ENCODE data around the gene TREH.

The TREH gene

DNA sequence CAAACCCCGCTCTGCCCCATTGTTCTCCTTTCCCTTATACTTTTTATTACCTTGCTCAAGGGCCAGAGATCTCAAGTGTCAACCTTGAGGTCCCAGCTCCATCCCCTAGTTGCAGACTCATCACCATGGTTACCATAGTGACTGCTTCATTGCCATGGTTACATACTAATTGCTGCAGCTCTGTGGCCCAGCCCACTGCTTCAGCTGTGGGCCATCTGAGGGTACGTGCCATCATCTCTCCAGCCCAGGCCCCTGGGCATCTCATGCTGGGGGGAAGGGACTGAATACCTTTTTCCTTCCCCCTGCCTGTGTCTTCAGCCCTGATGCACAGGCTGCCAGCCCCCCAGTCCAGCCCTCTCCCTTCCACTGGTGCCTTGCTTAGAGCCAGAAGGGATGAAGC, 22.2 kb downstream of the TREH start:
- Mint-ChIP-seq H3K27ac (no peak overlapping the region), H3K9me3 (no peaks in the 10 kb centered on the region), H3K36me3 (ENCODE audit: low read depth) (no peaks in the 10 kb centered on the region), H3K4me3 (no peak overlapping the region), H3K27me3 (peaks cover 16% of the 10 kb centered on the region), H3K4me1 (ENCODE audit: low read depth) (no peaks in the 10 kb centered on the region)
- intact Hi-C loops (cut with micrococcal nuclease): loop anchor here (5.0 kb wide), 1 partner anchor 50 kb away; the partner anchor contains the start of gene PHLDB1

DNA sequence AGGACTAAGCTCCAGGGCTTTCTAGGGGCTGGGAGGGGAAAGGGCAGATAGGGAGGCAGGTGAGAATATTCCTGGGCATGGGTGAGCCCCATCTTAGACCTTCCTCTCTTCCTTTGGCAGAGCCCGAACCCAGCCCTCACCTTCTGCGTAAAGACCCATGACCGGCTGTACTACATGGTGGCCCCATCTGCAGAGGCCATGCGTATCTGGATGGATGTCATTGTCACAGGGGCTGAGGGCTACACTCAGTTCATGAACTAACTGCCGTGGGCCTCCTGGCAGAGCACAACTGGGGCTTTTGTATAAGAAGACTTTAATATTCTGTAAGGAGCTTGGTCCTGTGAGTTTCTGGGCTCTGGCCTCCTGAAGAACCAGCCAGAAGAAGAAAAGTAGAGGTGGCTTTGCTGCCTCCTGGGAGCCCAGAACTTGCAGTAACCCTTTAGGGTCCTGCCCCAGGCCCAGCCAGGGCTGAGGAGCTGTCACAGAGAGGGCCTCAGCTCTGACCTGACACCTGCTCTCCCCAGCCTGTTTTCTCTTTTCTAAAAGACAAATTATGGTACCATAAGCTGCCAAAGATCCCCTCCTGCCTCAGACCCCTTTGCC, 22.8 kb downstream of the TREH start:
- Mint-ChIP-seq H3K36me3 (ENCODE audit: low read depth) (no peaks in the 10 kb centered on the region), H3K4me1 (ENCODE audit: low read depth) (no peaks in the 10 kb centered on the region), H3K9me3 (no peaks in the 10 kb centered on the region), H3K4me3 (no peak overlapping the region), H3K27ac (no peak overlapping the region), H3K27me3 (peaks cover 14% of the 10 kb centered on the region)
- intact Hi-C loops (cut with micrococcal nuclease): loop anchor here (5.0 kb wide), 1 partner anchor 49 kb away; the partner anchor contains the start of gene PHLDB1

DNA sequence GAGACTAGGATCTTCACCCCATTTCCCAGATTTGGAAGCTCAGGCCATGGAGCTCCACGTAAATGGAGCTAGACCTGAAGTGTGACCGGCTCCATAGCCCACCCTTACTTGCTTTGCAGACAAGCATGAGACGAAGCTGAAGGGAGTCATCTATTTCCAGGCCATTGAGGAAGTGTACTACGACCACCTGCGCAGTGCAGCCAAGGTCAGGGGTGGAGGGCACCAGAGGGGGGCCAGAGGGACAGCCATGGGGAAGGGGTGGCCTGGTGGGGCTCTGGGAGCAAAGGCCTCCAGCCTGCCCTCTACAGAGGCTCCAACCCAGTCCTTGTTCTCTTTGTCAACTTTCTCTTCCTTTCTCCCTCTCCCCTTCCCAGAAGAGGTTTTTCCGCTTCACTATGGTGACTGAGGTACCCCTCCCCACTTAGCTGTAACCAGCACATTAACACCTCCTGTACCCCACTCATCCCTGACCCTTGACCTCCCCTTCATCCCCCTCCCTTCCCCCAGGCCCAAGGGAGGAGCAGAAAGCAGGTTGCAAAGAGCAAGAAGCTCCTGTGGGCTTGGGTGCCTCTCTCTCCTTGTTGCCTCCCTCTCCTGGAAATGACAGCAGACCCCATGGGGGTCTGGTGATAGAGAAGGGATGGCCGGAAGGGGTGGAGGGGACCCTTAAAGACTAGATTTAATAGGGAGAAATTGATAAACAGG, 23.8 kb downstream of the TREH start:
- Mint-ChIP-seq H3K9me3 (no peaks in the 10 kb centered on the region), H3K36me3 (ENCODE audit: low read depth) (peaks cover 5% of the 10 kb centered on the region), H3K27ac (no peak overlapping the region), H3K27me3 (peaks cover 12% of the 10 kb centered on the region), H3K4me1 (ENCODE audit: low read depth) (no peaks in the 10 kb centered on the region), H3K4me3 (no peak overlapping the region)
- intact Hi-C loops (cut with micrococcal nuclease): loop anchor here (5.0 kb wide), 1 partner anchor 48 kb away; the partner anchor contains the start of gene PHLDB1

DNA sequence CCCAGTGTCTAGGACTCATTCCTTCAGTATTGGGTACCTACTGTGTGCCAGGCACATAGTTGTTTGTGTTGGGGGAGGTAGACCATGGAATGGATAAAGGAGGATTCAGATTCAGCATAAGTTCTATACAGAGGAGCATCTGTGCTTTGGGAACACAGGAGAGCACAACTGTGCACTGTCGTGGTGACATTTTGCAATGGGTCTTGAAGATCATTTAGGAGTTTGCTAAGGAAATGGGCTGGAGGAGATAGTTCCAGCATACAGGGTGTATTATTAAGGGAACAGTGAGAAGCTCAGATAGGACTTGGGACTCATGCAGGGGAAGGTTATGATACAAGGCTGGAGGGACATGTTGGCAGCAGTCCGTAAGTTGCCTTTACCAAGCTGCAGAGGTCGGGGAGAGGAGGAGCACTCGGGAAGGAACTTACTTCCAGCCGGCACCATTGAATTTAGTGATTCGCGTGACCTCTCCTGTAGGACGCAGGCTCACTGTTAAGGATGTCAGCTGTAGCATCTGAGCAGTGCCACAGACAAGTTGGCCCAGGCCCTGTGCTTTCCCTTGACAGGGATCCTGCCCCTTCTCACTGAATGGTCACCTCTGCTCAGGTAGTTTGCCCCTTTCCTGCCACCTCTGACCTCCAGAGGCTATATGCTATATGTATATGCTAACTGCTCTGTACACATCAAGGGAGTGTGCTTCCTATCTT, 25.6 kb downstream of the TREH start:
- Mint-ChIP-seq H3K4me3 (no peak overlapping the region), H3K9me3 (no peaks in the 10 kb centered on the region), H3K36me3 (ENCODE audit: low read depth) (peaks cover 5% of the 10 kb centered on the region), H3K4me1 (ENCODE audit: low read depth) (no peaks in the 10 kb centered on the region), H3K27me3 (peaks cover 3% of the 10 kb centered on the region), H3K27ac (no peak overlapping the region)
- intact Hi-C loops (cut with micrococcal nuclease): no loop called here

DNA sequence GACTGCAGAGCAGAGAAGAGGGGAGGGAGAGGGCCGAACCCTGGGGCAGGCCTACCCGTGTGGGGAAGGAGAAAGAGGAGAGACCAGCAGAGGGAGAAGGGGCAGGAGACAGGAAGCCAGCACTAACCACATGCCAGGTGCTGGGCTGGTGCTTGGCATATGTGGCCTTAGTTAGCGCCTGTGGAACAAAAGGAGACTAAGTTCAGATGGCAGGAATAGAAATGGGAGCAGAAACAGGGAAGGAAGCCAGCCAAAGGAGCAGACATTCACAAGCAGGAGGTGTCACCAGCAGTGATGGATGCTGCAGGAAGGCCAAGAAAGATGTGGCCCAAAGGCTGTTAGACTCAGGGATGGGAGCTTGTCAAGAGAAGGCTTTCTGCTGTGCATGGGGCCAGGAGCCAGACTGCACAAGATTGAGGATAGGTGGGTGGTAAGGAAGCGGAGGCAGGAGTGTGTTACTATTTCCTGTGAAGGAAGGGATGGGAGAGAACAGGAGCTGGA, 26.7 kb downstream of the TREH start:
- H3K27ac Mint-ChIP-seq: no peak overlapping the region
- no peaks in the 10 kb centered on the region for H3K4me1 Mint-ChIP-seq (ENCODE audit: low read depth)
- no peak overlapping the region for H3K4me3 Mint-ChIP-seq
- peaks cover 9% of the 10 kb centered on the region for H3K36me3 Mint-ChIP-seq (ENCODE audit: low read depth)
- peaks cover 3% of the 10 kb centered on the region for H3K27me3 Mint-ChIP-seq
- H3K9me3 Mint-ChIP-seq: no peaks in the 10 kb centered on the region
- intact Hi-C loops (cut with micrococcal nuclease): no loop called here

DNA sequence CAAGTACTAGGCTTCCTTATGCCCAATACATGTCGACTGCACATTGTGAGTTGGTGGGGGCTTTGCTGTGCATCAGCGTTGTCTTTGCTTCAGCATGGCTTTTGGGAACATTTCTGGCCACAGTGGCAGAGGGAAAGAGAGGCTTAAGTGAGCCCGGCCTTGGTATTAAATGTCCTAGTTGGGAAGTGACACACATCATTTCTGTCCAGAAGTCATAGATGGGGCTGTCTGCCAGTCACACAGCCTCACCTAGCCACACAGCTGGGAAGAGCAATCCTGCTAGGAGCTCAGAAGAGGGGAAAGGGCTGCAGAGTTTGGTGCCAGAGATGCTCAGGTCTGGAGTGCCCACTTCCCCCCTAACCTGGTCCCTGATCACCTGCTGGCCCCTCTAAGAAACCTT, 27.6 kb downstream of the TREH start:
- Mint-ChIP-seq H3K27ac (no peak overlapping the region), H3K27me3 (peaks cover 7% of the 10 kb centered on the region)
- intact Hi-C loops (cut with micrococcal nuclease): no loop called here

DNA sequence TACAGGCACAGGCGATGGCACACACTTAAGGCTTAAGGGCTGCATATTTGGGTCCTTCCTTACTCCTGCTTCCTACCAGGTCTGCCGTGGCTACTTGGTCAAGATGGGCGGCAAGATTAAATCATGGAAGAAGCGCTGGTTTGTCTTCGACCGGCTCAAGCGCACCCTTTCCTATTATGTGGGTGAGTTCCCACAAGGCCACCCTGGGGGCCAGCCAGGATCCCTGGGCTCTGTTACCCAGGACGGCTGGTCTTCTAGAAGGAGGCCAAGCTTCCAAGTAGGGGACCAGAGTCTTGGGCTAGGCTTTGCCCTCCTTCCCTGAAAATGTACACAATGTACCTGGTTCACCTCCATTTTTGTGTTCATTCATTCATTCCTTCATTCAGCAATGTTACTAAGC, 29.1 kb downstream of the TREH start:
- Mint-ChIP-seq H3K4me1 (ENCODE audit: low read depth) (no peaks in the 10 kb centered on the region), H3K9me3 (no peaks in the 10 kb centered on the region), H3K27me3 (peaks cover 11% of the 10 kb centered on the region), H3K4me3 (no peak overlapping the region), H3K27ac (no peak overlapping the region), H3K36me3 (ENCODE audit: low read depth) (peaks cover 18% of the 10 kb centered on the region)
- intact Hi-C loops (cut with micrococcal nuclease): no loop called here

More for the DNA sequence above, 27.6 kb downstream of the TREH start:
- Mint-ChIP-seq H3K9me3 (no peaks in the 10 kb centered on the region), H3K4me1 (ENCODE audit: low read depth) (no peaks in the 10 kb centered on the region), H3K4me3 (no peak overlapping the region), H3K36me3 (ENCODE audit: low read depth) (peaks cover 12% of the 10 kb centered on the region)

GRCh38 chr11:118649941-118650340, 29.5 kb downstream of the TREH start:
- H3K27ac Mint-ChIP-seq: no peak overlapping the region
- no peaks in the 10 kb centered on the region for H3K4me1 Mint-ChIP-seq (ENCODE audit: low read depth)
- peaks cover 11% of the 10 kb centered on the region for H3K27me3 Mint-ChIP-seq
- peaks cover 19% of the 10 kb centered on the region for H3K36me3 Mint-ChIP-seq (ENCODE audit: low read depth)
- no peaks in the 10 kb centered on the region for H3K9me3 Mint-ChIP-seq
- no peak overlapping the region for H3K4me3 Mint-ChIP-seq
- intact Hi-C loops (cut with micrococcal nuclease): no loop called here

GRCh38 chr11:118648291-118648690, 31.2 kb downstream of the TREH start:
- Mint-ChIP-seq H3K4me3 (no peak overlapping the region), H3K27ac (no peak overlapping the region), H3K36me3 (ENCODE audit: low read depth) (peaks cover 19% of the 10 kb centered on the region), H3K4me1 (ENCODE audit: low read depth) (no peaks in the 10 kb centered on the region), H3K27me3 (peaks cover 11% of the 10 kb centered on the region), H3K9me3 (no peaks in the 10 kb centered on the region)
- intact Hi-C loops (cut with micrococcal nuclease): no loop called here

GRCh38 chr11:118646393-118646792, 33.1 kb downstream of the TREH start:
- H3K9me3 Mint-ChIP-seq: no peaks in the 10 kb centered on the region
- no peak overlapping the region for H3K4me3 Mint-ChIP-seq
- intact Hi-C loops (cut with micrococcal nuclease): no loop called here
- H3K27me3 Mint-ChIP-seq: peaks cover 11% of the 10 kb centered on the region
- H3K27ac Mint-ChIP-seq: no peak overlapping the region
- H3K4me1 Mint-ChIP-seq (ENCODE audit: low read depth): no peaks in the 10 kb centered on the region
- H3K36me3 Mint-ChIP-seq (ENCODE audit: low read depth): peaks cover 19% of the 10 kb centered on the region

DNA sequence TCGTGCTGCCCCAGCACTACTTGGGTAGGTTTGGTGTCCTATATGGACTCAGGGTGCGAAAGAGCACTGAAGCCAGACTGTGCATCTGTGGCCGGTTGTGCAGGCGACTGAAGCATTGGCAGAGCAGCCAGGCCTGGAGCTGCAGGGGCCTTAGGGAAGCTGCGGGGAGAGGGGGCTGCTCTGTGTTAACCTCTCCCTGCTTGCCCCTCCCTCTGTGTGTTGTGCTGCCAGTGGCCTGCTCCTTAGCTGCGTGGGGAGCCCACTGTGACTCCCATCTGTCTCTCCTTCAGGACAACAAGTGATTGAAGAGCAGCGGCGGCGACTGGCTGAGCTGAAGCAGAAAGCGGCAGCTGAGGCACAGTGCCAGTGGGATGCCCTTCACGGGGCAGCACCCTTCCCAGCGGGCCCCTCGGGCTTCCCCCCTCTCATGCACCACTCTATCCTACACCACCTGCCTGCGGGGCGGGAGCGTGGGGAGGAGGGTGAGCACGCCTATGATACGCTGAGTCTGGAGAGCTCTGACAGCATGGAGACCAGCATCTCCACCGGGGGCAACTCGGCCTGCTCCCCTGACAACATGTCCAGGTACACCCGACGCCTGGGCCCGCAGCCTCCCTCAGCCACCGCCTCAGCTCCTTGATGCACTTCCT, 34.3 kb downstream of the TREH start:
- Mint-ChIP-seq H3K27me3 (peaks cover 11% of the 10 kb centered on the region), H3K4me3 (no peak overlapping the region)
- intact Hi-C loops (cut with micrococcal nuclease): no loop called here

DNA sequence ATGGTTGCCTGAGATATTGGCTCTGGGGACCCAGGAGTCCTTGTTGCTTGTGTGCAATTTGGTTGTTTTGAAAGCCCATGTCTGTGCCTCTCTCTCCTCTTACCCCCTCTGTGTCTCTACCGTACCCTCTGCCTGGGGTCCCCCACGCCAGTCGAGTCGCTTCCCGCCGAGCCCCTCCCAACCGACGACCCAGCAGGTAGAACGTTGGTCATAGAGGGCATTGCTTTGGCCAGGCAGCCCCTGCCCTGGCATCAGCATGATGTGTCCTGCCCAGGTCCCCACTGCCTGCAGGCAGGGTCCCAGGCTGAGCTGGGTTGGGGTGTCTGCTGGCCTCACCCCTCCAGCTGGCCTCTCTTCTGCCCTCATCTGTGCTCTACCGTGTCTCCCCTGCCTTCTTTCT, 35.0 kb downstream of the TREH start:
- no peak overlapping the region for H3K27ac Mint-ChIP-seq
- no peak overlapping the region for H3K4me3 Mint-ChIP-seq
- no peaks in the 10 kb centered on the region for H3K9me3 Mint-ChIP-seq
- H3K36me3 Mint-ChIP-seq (ENCODE audit: low read depth): peaks cover 14% of the 10 kb centered on the region
- intact Hi-C loops (cut with micrococcal nuclease): no loop called here
- H3K27me3 Mint-ChIP-seq: peaks cover 11% of the 10 kb centered on the region
- no peaks in the 10 kb centered on the region for H3K4me1 Mint-ChIP-seq (ENCODE audit: low read depth)

More for the DNA sequence above, 34.3 kb downstream of the TREH start:
- Mint-ChIP-seq H3K27ac (no peak overlapping the region), H3K9me3 (no peaks in the 10 kb centered on the region), H3K36me3 (ENCODE audit: low read depth) (peaks cover 14% of the 10 kb centered on the region), H3K4me1 (ENCODE audit: low read depth) (no peaks in the 10 kb centered on the region)

GRCh38 chr11:118643995-118644345, 35.5 kb downstream of the TREH start:
- H3K4me3 Mint-ChIP-seq: no peak overlapping the region
- no peak overlapping the region for H3K27ac Mint-ChIP-seq
- H3K9me3 Mint-ChIP-seq: no peaks in the 10 kb centered on the region
- H3K27me3 Mint-ChIP-seq: peaks cover 11% of the 10 kb centered on the region
- intact Hi-C loops (cut with micrococcal nuclease): no loop called here
- H3K4me1 Mint-ChIP-seq (ENCODE audit: low read depth): no peaks in the 10 kb centered on the region
- H3K36me3 Mint-ChIP-seq (ENCODE audit: low read depth): peaks cover 14% of the 10 kb centered on the region

Measured in dendritic cell treated with granulocyte-macrophage colony-stimulating factor and Interleukin-4, amounts not matched to agents 40 ng/mL and 50 ng/mL, for 4 days (primary cell).